ENCODE data around the gene CCDC170. TPM values are rescaled to one million over a fixed set of nuclear protein-coding genes. Genes with fewer than 3 reads are reported as not detected.

CCDC170 gene
- total RNA-seq, 1 donor from 2014 or later: 0.07 TPM

DNA sequence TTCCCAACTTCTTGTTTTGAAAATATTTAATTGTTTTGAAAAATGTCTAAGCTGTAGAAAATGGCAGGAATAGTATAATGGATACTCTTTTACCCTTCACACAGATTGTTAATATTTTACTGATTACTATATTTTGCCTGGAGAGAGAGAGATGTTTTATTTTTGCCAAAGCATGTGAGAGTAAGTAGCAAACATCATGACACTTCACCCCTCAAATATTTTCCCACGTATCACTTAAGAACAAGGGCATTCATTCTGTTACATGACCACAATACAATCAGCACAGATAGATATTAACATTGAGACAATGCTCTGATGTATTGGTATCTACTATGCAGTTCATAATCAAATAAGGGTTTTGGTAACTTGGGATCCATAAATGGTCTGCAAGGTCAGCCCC is 116.5 kb downstream of the CCDC170 start:
- no peaks in the 10 kb centered on the region for H3K27me3 ChIP-seq
- H3K9ac ChIP-seq: no peak overlapping the region
- Mint-ChIP-seq H3K27me3 (ENCODE audit: insufficient read depth, low read depth) (no peaks in the 10 kb centered on the region), H3K9me3 (no peaks in the 10 kb centered on the region), H3K36me3 (no peaks in the 10 kb centered on the region), H3K27ac (no peak overlapping the region), H3K4me3 (no peak overlapping the region), H3K4me1 (peaks cover 3% of the 10 kb centered on the region)
- H3K4me2 ChIP-seq: no peak overlapping the region
- no peak overlapping the region for H3K4me3 ChIP-seq
- no peak for DNase-seq (ENCODE audit: low spot score)
- no peak overlapping the region for H3K27ac ChIP-seq
- no peaks in the 10 kb centered on the region for H3K9me3 ChIP-seq (ENCODE audit: low read depth)
- TF ChIP-seq EZH2 (IDR thresholded peaks at IDR 0.05) (no peak), EZH2phosphoT487 (IDR thresholded peaks at IDR 0.05) (no peak), CTCF (IDR thresholded peaks at IDR 0.05) (no peak)
- H4K20me1 ChIP-seq (ENCODE audit: low read depth): no peaks in the 10 kb centered on the region
- H3K79me2 ChIP-seq (ENCODE audit: low read depth): no peaks in the 10 kb centered on the region
- H2AFZ ChIP-seq (replicated peaks): no peak overlapping the region
- peaks cover 6% of the 10 kb centered on the region for H3K4me1 ChIP-seq
- H3K36me3 ChIP-seq: no peaks in the 10 kb centered on the region
- H3F3A ChIP-seq (ENCODE audit: low read depth): no peaks in the 10 kb centered on the region

DNA sequence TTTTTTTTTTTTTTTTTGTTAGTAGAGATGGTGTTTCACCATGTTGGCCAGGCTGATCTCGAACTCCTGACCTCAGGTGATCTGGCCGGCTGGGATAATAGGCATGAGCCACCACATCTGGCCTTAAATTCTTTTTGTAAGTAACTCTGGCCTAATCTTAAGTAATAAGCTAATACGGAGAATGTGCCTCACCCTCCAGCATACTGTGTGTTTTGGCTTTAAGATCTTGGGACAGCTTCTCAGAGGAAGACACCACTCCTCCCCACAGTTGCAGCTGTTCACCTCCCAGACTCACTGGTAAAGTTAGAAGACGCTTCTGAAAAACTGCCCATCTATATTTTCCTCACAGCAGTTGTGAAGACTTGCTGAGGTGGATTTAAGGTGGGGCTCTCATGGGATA is 120.8 kb downstream of the CCDC170 start:
- Mint-ChIP-seq H3K36me3 (no peaks in the 10 kb centered on the region), H3K27me3 (ENCODE audit: insufficient read depth, low read depth) (no peaks in the 10 kb centered on the region), H3K4me3 (no peak overlapping the region), H3K27ac (no peak overlapping the region), H3K4me1 (peaks cover 6% of the 10 kb centered on the region), H3K9me3 (no peaks in the 10 kb centered on the region)
- Histone ChIP-seq H3K4me2 (no peak overlapping the region), H3K4me3 (no peak overlapping the region), H3K9ac (no peak overlapping the region), H3K27ac (no peak overlapping the region), H4K20me1 (ENCODE audit: low read depth) (no peaks in the 10 kb centered on the region), H3F3A (ENCODE audit: low read depth) (no peaks in the 10 kb centered on the region), H2AFZ (replicated peaks) (no peak overlapping the region), H3K4me1 (no peaks in the 10 kb centered on the region), H3K27me3 (no peaks in the 10 kb centered on the region), H3K36me3 (no peaks in the 10 kb centered on the region), H3K9me3 (ENCODE audit: low read depth) (no peaks in the 10 kb centered on the region), H3K79me2 (ENCODE audit: low read depth) (no peaks in the 10 kb centered on the region)
- TF ChIP-seq EZH2phosphoT487 (IDR thresholded peaks at IDR 0.05) (no peak), EZH2 (IDR thresholded peaks at IDR 0.05) (no peak), CTCF (IDR thresholded peaks at IDR 0.05) (no peak)
- no peak for DNase-seq (ENCODE audit: low spot score)

GRCh38 chr6:151616091-151616513 is 122.3 kb downstream of the CCDC170 start:
- Histone ChIP-seq H3K79me2 (ENCODE audit: low read depth) (no peaks in the 10 kb centered on the region), H3K9me3 (ENCODE audit: low read depth) (no peaks in the 10 kb centered on the region), H3K27me3 (no peaks in the 10 kb centered on the region), H3K9ac (no peak overlapping the region), H2AFZ (replicated peaks) (no peak overlapping the region), H3K27ac (no peak overlapping the region), H3K36me3 (no peaks in the 10 kb centered on the region), H3K4me2 (no peak overlapping the region), H3K4me1 (no peaks in the 10 kb centered on the region), H3F3A (ENCODE audit: low read depth) (no peaks in the 10 kb centered on the region), H3K4me3 (no peak overlapping the region), H4K20me1 (ENCODE audit: low read depth) (no peaks in the 10 kb centered on the region)
- Mint-ChIP-seq H3K4me1 (peaks cover 6% of the 10 kb centered on the region), H3K36me3 (no peaks in the 10 kb centered on the region), H3K4me3 (no peak overlapping the region), H3K9me3 (no peaks in the 10 kb centered on the region), H3K27ac (no peak overlapping the region), H3K27me3 (ENCODE audit: insufficient read depth, low read depth) (no peaks in the 10 kb centered on the region)
- no peak for TF ChIP-seq EZH2phosphoT487 (IDR thresholded peaks at IDR 0.05)
- no peak for TF ChIP-seq EZH2 (IDR thresholded peaks at IDR 0.05)
- TF ChIP-seq CTCF (IDR thresholded peaks at IDR 0.05): no peak
- DNase-seq (ENCODE audit: low spot score): peak; percentile 5

Measured in neural progenitor cell (in vitro differentiated cells).